HepG2 (cell line): ENCODE results near the gene SFTPB. TPM values are rescaled to one million over a fixed set of nuclear protein-coding genes. Genes with fewer than 3 reads are reported as not detected.

ENCODE experiments used
- HNF4G ChIP-seq, 2 experiments: sonication (generic) in 1 of 2; formaldehyde crosslinking in 1 of 2; IDR thresholded peaks; 2 replicates each; pipeline versions ENCODE4 v1.4.0 to v1.6.1; 2011 to 2020; ENCODE audit warnings: borderline replicate concordance in 2 of 2, low read depth in 2 of 2, mild to moderate bottlenecking in 2 of 2, low read length in 1 of 2, missing genetic modification reagents in 1 of 2, moderate library complexity in 1 of 2
- HNRNPUL1 ChIP-seq: fragments of 200-400 bp; formaldehyde crosslinking; IDR thresholded peaks from 2 replicates; pipeline ENCODE4 v1.6.1; 2017; ENCODE audit warnings: low read depth, mild to moderate bottlenecking, low read length, moderate library complexity
- IRF9 ChIP-seq: sonication (generic); formaldehyde crosslinking; IDR thresholded peaks from 2 replicates; pipeline ENCODE4 v1.8.0; 2022; ENCODE audit warnings: missing genetic modification reagents, mild to moderate bottlenecking, borderline replicate concordance
- PAF1 ChIP-seq: IDR thresholded peaks from 2 replicates; pipeline ENCODE4 v1.6.1; 2016; ENCODE audit warnings: missing genetic modification reagents, missing compliant biosample characterization
- RERE ChIP-seq: IDR thresholded peaks from 2 replicates; pipeline ENCODE4 v1.6.1; 2016; ENCODE audit warnings: low read depth, missing genetic modification reagents, missing compliant biosample characterization
- ZBTB14 ChIP-seq: sonication (generic); formaldehyde crosslinking; IDR thresholded peaks from 2 replicates; pipeline ENCODE4 v1.4.0; 2020; ENCODE audit warnings: missing genetic modification reagents
- ZBTB44 ChIP-seq: sonication (generic); formaldehyde crosslinking; IDR thresholded peaks from 2 replicates; pipeline ENCODE4 v1.4.0; 2020; ENCODE audit warnings: missing genetic modification reagents
- ZNF136 ChIP-seq: sonication (generic); formaldehyde crosslinking; IDR thresholded peaks from 2 replicates; pipeline ENCODE4 v1.8.1; 2022; ENCODE audit warnings: low read depth, mild to moderate bottlenecking, moderate library complexity, missing genetic modification reagents
- ZNF230 ChIP-seq: sonication (generic); formaldehyde crosslinking; IDR thresholded peaks from 2 replicates; pipeline ENCODE4 v1.4.0; 2020; ENCODE audit warnings: mild to moderate bottlenecking, missing genetic modification reagents
- ZNF235 ChIP-seq: sonication (generic); formaldehyde crosslinking; IDR thresholded peaks from 2 replicates; pipeline ENCODE4 v1.8.1; 2023; ENCODE audit warnings: mild to moderate bottlenecking, missing genetic modification reagents, borderline replicate concordance
- ZNF281 ChIP-seq: sonication (generic); formaldehyde crosslinking; IDR thresholded peaks from 2 replicates; pipeline ENCODE4 v1.4.0; 2020; ENCODE audit warnings: missing genetic modification reagents, borderline replicate concordance
- ZNF460 ChIP-seq: sonication (generic); formaldehyde crosslinking; IDR thresholded peaks from 2 replicates; pipeline ENCODE4 v1.5.1; 2020; ENCODE audit warnings: missing genetic modification reagents, mild to moderate bottlenecking, borderline replicate concordance
- ZNF761 ChIP-seq: sonication (generic); formaldehyde crosslinking; conservative IDR thresholded peaks from 2 replicates; pipeline ENCODE4 v1.4.0; 2020; ENCODE audit warnings: mild to moderate bottlenecking, missing genetic modification reagents
- polyA plus RNA-seq, 8 experiments: library from polyadenylated mRNA; depleted of rRNA in 3 of 8; stranded (reverse) in 7 of 8; unstranded in 1 of 8; fragments of >200 nt; fragmentation: Illumina TruSeq in 4 of 8; extraction: Trizol in 4 of 8; gene quantifications; 2 replicates each; pipeline versions ENCODE4 v1.2.1 to v1.2.3, GENCODE V29; 2011 to 2016; ENCODE audit warnings: low read depth in 4 of 8, missing spikeins in 1 of 8, mixed read lengths in 1 of 8; ENCODE audit not compliant: insufficient read depth in 1 of 8
- total RNA-seq, 5 experiments: library from RNA; depleted of rRNA; stranded (reverse); fragments of >200 nt; fragmentation: Illumina TruSeq; extraction: Trizol; gene quantifications; 2 replicates each; pipeline ENCODE4 v1.2.3, GENCODE V29; 2016; ENCODE audit warnings: low read depth in 1 of 5

The SFTPB gene
- total and polyA plus RNA-seq, 2 of the 13 experiments (the other 11 are each of a cell fraction or from before 2014, with no cell fraction given), result not detected

GRCh38 chr2:85611705-85612587 is 56.1 kb downstream of the SFTPB start, which contains the start of gene C2orf68 (continued):
- TF ChIP-seq ZNF235 (CRISPR knock-in tag) (peak; percentile 95; the same call in 1 of the 2 replicates), ZNF761 (CRISPR knock-in tag) (no peak; the same call in 1 of the 2 replicates), RERE (CRISPR knock-in tag) (peak; percentile 33), HNF4G (IDR thresholded peaks at IDR 0.05; ENCODE audit: borderline replicate concordance, low read depth, low read length) (peak; percentile 47; the same call in 1 of the 2 replicates), HNF4G (CRISPR knock-in tag; IDR thresholded peaks at IDR 0.05; ENCODE audit: borderline replicate concordance, low read depth) (no peak), HNRNPUL1 (no peak), ZNF136 (CRISPR knock-in tag) (0 out of 2 replicates have a peak, but pooled peaks have one; percentile 40), PAF1 (CRISPR knock-in tag) (no peak), ZNF230 (CRISPR knock-in tag) (peak; percentile 94), ZBTB14 (CRISPR knock-in tag) (no peak), ZNF460 (CRISPR knock-in tag) (no peak), ZNF281 (CRISPR knock-in tag) (0 out of 2 replicates have a peak, but pooled peaks have one; percentile 10), ZBTB44 (peak; percentile 69; the same call in 1 of the 2 replicates), IRF9 (CRISPR knock-in tag) (0 out of 2 replicates have a peak, but pooled peaks have one; percentile 68)
